Jurkat, Clone E6-1 (cell line): Measurements from ENCODE around the gene PRR5L.

Experiments
- DNase-seq: peaks from one replicate; pipeline ENCODE4 v3.0.0-alpha.2; 2011; ENCODE audit warnings: low read depth, low spot score
- H3K4me3 ChIP-seq: 2 replicates; pipeline ENCODE4 v1.5.1; 2011; ENCODE audit warnings: mild to moderate bottlenecking, low read length, control low read depth, moderate library complexity

PRR5L gene

DNA sequence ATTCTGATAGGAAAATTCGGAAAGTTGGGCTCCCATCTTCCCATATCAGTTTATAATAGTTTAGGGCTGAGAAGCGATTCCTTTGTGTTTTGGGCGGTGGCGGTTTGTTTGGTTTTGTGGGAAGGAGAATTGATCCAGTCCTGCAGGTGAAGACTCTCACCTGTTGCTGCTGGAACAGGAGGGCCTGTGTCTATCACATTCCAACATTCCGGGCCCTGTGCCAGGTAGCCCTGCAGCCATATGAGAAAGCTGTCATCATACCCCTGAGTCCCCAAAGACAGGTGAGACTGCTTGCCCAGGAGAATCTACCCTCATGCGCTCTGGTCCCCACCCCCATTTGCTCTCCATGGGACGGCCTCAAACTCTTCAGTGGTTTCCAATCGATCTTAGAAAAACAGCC lies 151.9 kb downstream of the PRR5L start:
- no peak overlapping the region for H3K4me3 ChIP-seq
- DNase-seq: no peak

GRCh38 chr11:36449561-36450096 lies 153.5 kb downstream of the PRR5L start:
- H3K4me3 ChIP-seq: no peak overlapping the region
- no peak for DNase-seq

DNA sequence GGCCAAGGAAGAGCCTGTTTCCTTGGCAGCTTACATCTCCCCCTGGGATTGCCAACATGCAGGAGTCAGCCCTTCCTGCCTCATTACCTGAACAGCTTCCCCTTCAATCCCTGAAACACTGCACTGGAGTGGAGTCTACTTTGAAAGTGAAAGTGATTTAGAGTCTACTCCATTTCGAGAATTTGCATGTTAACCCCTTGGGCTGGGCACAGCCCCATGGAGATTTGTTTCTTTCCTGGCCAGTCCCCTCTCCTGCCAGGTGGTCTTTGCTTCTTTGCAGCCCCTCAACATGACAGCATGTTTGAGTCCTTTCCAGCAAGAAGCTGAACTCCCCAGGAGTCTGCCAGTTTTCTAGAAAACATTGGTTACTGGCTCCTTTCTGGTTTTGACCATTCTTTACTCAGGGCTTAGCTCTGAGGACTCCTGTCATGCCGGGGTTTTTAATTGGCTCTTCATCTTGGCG lies 154.1 kb downstream of the PRR5L start:
- no peak overlapping the region for H3K4me3 ChIP-seq
- DNase-seq: no peak

- DNase-seq: no peak
- no peak overlapping the region for H3K4me3 ChIP-seq
Measured at GRCh38 chr11:36451045-36451444, 155.0 kb downstream of the PRR5L start.

DNA sequence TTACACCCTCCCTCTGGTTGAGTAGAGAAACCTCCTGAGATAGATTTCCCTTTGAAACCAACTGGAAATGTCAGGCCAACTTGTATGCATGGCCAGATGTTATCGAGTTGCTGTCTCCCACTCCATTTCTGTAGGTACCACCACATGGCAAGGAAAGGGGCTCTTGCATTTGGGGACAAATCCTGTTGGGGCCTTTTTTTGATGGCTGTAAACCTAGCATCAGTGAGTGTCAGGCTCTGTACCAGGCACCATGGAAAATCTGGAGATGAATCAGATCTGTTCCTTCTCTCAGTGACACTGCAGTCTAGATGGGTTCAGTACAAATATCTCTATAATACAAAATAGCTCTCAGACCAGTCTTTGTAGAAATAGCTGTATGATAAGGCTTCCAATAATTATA lies 155.6 kb downstream of the PRR5L start:
- H3K4me3 ChIP-seq: no peak overlapping the region
- no peak for DNase-seq

DNA sequence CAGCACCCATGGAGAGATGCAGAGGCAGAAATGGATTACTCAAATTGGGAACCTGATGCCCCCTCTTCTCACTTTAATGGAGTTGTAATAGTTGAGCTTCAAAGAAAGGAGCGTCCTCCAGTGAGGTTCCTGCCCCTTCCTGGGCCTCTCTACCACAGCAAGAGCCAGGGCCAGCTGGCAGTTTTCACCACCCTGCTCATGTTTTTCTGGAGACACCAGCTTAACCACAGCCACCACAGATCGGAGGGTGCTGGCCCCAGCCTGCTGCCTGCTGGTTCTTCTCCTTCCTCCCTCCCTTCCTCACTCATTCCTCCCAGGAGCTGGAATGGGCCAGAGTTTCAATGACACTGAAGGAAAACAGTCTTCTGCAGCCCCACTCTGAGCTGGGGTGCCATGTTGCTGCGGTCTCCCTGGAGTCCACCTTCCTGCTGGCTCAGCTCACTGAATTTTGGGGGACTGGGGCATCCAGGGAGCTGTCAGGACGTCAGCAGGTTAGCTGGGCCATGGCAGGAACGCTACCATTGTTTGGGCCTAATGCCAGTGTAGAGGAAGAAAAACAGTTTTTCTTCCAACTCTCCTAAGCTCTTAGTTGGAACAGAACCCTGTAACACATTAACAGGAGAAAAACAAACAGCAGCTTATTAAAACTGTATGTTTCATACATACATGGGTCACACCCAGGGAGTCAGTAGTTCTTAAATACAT lies 156.3 kb downstream of the PRR5L start:
- peak overlapping the region; percentile 15 for H3K4me3 ChIP-seq
- DNase-seq: peak; percentile 87

- H3K4me3 ChIP-seq: peak overlapping the region; percentile 10
- peak; percentile 97 for DNase-seq
Measured at GRCh38 chr11:36452961-36453360, 156.9 kb downstream of the PRR5L start.

DNA sequence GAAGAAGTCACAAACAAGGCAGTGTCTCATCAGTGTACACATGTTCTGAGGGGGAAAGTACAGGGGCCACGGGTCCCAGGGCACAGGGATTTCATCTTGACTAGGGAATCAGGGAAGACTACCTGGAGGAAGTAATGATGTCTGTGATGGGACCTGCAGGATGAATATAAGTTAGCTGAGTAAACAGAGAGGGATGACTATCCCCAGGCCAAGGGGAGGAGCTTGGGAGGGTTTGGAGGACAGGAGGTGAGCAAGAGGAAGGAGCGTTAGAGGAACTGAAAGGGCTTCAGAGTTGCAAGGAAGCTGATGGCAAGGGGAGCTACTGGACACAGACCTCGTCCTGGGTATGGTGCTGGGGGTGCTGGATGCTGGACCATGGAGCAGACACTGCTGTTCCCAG lies 157.6 kb downstream of the PRR5L start:
- no peak for DNase-seq
- no peak overlapping the region for H3K4me3 ChIP-seq

DNA sequence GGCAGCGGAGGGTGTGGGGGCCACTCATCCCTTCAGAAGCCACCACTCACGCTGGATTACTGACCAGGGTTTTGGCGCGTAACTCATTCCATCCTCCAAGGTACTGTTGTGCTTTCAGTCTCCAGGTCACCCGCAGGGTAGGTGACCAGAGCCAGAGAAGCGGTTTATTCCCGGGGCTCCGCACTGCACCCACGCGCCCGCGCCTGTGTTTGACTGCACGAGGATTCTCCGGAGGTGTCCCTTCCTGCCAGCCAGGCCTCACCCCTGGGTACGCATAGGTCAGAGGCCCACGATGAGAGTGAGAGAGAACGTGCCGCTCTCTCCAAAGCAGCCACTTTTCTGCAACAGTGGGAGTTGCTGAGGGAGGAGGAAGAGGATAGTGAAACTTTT lies 158.5 kb downstream of the PRR5L start:
- no peak for DNase-seq
- H3K4me3 ChIP-seq: no peak overlapping the region

DNA sequence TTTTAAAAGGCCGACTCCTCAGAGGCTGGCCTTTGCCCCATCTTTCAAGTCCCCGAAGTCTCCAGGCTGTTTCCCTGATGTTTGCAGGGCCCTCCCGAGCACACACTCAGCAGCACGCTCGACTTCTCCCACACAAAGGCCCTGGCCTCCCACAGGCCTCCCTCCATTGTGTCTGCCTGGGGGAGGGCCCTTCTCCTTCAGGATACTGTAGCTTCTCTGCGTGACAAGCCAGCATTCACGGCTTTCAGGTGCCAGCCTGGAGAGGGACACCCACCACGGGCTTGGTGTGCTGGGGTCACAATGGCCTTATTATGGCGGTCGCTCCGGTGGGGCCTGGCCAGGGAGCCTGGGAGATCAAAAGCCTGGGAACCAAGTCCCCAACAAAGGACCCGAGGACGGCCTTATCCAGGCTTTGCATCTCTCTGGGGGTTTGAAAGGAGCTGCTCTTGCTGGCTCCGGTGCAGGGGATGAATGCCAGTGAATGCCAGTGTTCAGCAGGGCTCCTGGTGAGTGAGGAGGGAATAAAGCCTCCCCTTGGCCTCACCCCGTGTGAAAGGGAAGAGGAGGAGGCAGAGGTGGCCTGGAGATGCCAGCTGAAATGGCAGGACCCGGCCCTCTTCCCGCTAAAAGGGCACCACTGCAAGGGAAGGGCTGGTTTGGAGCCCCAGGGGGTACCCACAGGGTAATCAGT lies 159.0 kb downstream of the PRR5L start:
- no peak overlapping the region for H3K4me3 ChIP-seq
- DNase-seq: no peak

GRCh38 chr11:36455658-36456111 lies 159.6 kb downstream of the PRR5L start:
- H3K4me3 ChIP-seq: no peak overlapping the region
- no peak for DNase-seq

- DNase-seq: no peak
- no peak overlapping the region for H3K4me3 ChIP-seq
Measured at GRCh38 chr11:36456156-36456555, 160.1 kb downstream of the PRR5L start.

DNA sequence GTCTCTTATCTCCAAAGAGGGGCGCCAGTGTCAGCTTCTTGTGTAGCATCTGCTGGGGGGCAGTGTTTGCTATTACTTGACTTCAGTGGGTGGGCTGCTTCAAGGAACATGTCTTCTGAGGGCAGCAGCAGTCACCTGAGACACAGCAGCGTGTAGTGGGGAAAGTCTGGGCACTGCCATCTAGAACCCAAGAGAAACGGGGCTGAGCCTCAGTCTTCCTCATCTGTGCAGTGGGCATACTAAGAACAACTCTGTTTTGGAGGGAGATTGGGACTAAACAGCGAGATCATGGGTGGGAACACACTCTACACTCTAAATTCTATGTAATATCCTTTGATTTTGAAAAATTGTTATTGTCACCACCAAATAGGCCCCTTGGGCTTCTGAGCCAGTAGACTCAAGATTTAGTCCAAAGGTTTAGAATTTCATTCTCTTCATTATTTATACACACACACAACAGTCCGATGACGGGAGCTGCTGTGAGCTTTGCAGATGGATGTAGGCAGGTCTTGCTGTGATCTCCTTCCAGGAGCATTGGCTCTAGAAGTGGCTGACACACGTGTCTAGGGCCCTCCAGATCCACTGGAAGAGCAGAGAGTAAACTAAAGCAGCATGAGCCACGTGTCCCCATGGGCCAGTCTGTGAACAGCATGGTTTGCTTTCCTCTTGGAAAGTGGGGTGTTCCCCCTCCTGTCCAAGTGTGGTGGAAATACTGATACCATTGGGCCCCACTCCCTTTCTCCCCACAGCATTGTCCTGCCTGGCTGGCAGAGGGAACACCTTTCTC lies 162.2 kb downstream of the PRR5L start:
- no peak overlapping the region for H3K4me3 ChIP-seq
- no peak for DNase-seq

GRCh38 chr11:36459046-36459445 lies 163.0 kb downstream of the PRR5L start:
- no peak for DNase-seq

DNA sequence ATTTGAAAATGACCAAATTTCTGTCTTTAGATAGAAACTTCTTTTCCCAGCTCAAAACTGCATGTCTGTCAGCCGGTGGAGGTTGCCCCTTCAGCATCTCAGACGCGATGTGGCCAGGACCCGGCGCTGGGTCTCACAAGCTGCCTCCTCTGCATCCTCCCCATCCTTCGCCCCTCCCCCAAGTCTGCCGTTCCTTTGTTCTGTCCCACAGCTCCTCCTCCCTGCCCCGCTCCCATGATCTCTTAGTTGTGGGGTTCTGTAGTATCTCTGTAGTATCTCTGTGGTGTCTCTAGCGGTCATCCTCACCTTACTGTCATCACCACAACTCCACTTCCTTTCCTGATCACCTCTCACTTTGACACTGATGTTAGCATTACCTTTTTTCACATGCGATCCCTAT lies 164.1 kb downstream of the PRR5L start:
- no peak overlapping the region for H3K4me3 ChIP-seq
- DNase-seq: peak; percentile 78

More at GRCh38 chr11:36459046-36459445, 163.0 kb downstream of the PRR5L start:
- no peak overlapping the region for H3K4me3 ChIP-seq

DNA sequence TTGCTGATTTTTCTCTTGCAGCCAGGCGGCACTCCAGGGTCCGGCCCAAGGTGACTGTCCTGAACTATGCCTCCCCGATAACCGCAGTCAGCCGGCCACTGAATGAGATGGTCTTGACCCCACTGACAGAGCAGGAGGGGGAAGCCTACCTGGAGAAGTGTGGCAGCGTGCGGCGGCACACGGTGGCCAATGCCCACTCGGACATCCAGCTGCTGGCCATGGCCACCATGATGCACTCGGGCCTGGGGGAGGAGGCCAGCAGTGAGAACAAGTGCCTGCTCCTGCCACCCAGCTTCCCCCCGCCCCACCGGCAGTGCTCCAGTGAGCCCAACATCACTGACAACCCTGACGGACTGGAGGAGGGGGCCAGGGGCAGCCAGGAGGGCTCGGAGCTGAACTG lies 166.2 kb downstream of the PRR5L start:
- H3K4me3 ChIP-seq: no peak overlapping the region
- no peak for DNase-seq

DNA sequence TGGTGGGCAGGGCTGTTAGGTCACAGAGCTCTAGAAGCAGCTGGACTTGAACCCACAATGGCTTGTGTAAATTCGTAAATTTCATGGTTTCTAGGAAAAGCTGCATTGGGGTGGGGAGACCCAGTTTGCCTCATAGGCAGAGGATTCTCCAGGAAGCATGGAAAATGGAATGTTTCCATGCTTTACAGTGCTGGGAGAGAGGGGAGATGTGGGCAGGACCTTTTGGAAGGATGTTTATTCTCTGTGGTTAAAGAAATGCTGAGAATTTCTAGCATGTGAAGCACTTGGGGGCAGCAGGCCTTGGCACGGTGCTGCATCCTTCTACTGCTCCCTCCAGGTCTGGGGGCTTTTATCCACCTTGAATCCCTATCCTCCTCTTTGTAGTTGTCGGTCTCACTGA lies 167.7 kb downstream of the PRR5L start:
- DNase-seq: no peak
- no peak overlapping the region for H3K4me3 ChIP-seq

GRCh38 chr11:36464720-36465119 lies 168.6 kb downstream of the PRR5L start:
- no peak for DNase-seq
- no peak overlapping the region for H3K4me3 ChIP-seq

DNA sequence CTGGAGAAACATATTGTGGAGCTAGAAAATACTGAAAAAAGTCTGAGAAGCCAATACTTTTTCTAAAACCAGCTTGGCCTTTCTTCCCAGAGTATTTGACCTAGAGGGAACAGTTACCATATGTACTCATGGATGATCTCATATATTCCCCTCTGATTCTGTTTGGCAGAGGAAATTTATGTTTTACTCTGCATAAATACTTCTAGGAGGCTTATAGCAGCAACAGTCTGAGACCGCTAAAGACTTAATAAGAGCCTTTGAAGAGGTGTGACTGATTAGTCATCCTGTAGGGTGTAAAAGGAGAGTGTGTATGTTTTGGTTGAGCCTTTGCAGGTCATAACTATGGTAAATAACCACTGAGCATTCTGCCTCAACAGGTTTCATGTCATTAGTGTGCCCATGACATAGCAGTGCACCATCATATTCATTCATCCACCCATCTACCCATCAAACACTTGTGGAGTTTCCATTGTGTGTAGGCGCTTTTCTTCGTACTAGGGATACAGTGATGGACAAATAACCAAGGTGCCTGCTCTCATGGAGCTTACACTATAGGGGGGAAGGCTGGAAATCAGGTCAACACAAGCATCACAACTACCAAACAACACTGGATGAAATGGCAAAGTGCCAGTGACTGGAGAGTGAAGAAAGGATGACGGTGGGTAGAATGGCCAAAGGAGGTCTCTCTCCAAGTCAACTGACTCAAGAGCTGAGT lies 169.5 kb downstream of the PRR5L start:
- H3K4me3 ChIP-seq: no peak overlapping the region
- no peak for DNase-seq
